Measurements from ENCODE around the gene RANBP9. TPM values are rescaled to one million over a fixed set of nuclear protein-coding genes. Genes with fewer than 3 reads are reported as not detected.

Gene RANBP9
- total RNA-seq, 1 experiment from 2014 or later = 33.0 TPM

DNA sequence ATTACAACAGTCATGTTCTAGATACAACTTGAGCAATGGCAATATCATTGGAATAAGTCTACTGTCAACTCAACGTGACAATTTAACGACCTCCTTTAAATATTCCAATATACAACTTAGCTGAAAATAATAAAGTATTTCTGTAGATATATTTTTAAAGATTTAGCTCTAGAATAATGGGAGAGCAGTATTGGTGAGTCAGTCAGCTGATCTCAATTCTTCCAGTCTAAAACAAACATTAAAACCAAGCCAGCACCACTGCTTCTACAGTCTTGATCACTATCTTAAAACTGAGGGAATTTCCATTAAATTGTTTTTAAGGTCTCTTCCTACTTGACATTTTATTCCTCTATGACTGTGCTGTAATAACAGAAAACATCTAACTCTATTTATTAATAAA is 58.3 kb downstream of the RANBP9 start:
- DNase-seq (ENCODE audit: low read depth) = peak; percentile 7

DNA sequence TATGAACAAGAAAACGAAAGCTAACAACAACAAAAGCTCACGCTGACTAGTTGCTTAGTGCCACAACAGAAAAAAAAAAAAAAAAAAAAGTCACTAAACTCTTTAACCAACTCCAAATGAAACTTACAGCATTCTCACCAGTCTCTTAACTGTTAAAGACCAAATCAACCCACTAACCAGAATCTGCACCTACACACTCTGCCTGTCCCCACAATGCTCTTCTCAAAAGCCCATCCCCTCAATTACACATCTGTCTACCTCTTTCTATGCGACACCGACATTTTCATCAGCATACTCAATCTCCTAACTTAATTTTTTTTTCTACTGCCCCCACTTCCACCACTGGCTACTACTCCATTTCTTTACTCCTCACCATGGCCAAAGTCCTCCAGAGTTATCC is 62.2 kb downstream of the RANBP9 start:
- DNase-seq (ENCODE audit: low read depth) = no peak

DNA sequence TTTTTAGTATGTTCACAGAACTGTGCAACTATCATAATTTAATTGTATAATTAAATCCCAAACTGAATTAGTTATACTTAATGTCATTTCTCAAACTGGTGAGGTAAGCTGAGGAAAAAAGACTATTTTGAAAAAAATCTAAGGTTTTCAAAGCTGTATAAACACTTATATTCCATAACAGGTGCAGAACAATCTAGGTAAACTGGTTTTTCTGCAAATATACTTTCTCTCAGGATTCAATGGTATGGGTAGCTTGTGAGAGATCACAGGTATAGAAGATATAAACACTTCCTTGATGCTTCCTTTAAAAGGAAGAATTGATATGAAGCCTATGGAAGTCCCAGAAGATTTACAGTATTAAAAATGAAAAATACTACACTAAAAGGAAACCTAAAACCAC is 62.8 kb downstream of the RANBP9 start:
- no peak for DNase-seq (ENCODE audit: low read depth)

DNA sequence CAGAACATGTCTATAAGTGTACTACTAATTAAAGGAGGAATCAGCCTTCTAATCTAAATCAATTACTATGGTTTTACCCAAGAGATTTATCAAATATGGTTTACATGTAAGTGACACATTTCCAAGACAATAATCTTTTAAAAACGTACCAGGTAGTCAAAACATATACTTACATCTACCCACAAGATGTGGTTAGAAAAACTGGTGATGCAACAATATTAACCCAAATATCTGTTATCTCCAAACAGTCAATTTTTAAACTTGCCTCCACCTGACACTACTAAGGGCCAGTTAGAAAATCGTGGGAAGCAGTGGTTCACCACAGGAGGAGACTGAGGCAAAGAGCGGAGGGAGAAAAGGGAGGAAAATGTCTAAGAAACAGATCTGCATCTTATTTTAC is 68.5 kb downstream of the RANBP9 start:
- no peak for DNase-seq (ENCODE audit: low read depth)

DNA sequence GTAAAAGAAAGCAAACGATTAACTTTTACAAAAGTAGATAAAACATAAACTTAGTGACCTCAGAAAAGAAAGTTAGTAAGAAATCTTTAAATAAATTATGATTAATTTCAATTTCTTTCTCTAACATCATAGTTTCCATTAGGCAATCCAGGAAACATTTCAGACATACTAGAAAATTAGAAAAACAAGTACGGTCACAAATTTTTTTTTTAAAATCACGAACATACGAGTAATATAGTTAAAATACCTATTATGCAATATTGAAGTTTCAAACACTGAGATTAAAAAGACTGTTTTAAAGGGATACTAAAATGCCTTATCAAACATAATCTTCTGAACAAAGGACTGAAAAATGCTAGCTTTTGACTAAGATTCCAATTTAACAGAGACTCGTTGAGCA is 70.3 kb downstream of the RANBP9 start:
- DNase-seq (ENCODE audit: low read depth) = no peak

DNA sequence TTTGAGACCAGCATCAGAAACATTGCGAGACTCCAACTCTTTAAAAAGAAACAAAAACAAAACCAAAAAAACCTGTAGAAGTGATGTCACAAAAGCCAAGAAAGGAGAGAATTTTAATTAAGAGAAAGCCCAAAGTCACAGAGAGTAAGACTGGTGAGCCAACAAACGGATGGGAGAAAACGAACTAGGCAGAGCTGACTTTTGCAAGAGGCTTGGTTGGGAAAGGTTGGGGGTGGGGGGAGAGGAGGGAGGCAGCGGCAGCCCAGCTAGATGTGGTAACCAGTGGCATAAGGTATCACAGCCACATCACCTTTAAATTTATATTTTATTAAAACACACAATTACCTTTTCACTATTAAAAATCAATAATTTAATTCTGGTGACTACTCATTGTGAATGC is 73.0 kb downstream of the RANBP9 start:
- no peak for DNase-seq (ENCODE audit: low read depth)

DNA sequence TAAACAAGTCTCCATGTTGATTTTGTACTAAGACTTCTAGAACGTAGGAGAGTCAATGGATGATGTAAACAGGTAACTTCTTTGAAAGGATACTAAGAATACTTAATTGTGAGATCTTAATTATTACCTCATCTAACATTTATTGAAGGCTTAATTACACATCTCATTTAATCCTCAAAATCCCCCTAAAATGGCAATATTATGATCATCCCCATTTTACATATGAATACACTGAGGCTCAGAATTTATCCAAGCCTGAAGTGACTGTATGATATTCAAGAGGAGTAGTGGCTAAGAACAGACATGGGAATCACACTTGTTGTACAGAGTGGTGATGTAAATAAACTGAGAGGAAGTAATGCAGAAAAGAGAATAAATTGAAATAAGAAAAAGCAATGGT is 73.6 kb downstream of the RANBP9 start:
- DNase-seq (ENCODE audit: low read depth) = no peak

DNA sequence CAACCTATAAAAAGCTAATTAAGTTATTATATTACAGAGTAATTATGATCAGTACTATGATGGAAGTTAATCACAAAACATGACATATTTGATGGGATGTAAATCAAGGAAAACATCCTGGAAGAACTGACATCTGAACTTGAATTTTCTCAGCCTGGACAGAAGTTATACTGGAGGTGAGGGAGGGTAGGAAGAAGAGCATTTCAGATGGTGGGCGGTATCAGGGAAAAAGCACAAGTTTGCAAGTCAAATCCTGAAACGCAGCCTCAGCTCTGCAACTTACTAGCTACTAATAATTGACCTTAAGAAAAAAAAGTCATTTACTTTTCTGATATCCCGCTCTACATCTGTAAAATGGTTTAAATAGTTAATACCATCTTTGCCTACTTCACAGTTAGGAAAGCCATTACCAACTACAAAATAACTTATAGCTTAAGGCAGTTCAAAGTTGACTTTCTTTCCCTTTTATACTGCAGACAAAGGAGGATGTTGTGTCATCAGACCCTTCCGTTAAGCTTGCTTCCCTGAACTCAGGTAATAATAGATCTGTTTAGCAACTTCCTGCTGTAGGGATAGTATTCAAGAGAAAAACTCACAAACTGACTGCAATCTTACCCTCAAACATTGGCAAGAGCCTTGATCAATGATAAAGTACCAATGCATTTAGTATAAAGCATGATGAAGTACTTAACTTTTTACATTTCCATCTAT is 75.5 kb downstream of the RANBP9 start:
- no peak for DNase-seq (ENCODE audit: low read depth)

DNA sequence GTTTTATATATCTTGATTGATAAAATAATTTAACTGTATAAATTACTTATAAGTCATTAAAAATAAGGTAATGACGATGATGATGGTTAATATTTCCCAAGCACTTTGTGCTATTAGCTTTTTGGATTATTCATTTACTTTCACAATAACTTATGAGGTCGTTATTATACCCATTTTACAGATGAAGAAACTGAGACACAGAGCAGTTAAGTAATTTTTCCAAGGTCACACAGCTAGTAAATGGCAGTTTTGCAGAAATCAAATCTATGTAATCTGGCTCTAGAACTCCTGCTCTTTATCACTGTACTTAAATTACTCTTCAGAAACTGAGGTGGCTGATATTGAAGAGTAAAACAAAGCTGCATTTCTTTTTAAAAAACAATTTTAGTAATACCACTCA is 78.3 kb downstream of the RANBP9 start:
- DNase-seq (ENCODE audit: low read depth) = no peak

DNA sequence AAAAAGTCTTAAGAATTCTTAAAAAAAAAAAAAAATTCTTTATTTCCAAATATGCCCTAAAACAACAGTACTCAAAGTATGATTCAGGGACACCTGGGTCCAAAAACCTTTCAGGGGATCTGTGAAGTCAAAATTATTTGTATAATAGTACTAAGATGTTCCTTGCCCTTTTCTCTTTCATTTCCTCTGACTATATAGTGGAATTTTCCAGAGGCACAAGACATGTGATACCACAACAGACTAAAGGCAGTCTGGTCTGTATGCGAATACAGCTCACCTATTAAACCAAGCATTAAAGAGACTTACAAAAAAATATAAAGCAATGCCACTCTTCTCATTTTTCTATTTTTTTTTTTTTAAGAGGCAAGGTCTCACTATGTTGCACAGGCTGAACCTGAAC is 81.1 kb downstream of the RANBP9 start:
- DNase-seq (ENCODE audit: low read depth) = no peak

DNA sequence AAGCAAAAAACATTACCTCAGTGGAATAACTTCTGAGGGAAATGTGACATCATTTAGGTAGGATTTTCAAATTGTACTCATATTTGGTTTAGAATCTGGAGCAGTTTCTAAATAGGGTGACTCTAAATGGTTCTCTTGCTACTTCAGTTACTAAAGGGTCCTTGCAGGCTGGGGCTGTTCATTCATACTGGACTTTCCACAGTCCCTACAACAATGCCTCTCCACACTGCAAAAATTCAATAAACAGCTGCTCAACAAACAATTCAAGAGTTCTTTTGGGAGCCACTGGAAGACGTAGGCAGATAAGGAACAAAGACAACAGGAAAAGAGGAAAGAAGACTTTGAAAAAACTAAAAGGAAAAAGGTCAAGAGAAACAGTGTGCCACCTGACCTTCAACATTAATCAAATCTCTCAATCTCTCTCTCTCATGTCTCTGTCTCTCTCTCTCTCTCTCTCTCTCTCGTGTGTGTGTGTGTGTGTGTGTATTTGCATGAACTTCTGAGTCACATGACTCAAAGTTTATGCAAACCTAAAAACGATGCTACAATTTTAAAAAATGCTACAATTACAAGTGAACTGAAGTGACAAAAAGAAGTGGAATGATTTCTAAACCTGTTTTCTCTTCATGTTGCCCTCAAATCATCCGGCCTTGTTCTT is 82.0 kb downstream of the RANBP9 start:
- DNase-seq (ENCODE audit: low read depth) = no peak

DNA sequence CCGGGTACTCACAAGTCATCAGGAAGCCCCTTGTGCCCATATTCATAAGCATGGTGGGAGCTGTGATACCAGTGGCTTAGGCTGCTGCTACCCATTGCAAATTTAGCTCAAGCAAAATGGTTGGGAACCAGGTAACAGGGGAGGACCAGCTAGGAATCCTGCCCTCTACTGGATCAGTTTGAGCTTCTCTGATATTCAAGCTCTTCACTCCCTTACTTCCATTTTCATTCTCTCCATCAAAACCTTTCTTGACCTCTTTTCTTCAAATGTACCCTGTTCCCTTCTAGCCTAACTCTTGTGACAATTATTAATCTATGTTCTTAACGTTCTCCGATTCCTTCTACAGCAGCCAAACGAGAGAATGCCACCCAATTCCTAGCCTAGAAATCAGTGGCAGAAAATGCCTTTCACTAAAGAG is 86.8 kb downstream of the RANBP9 start:
- peak; percentile 38 for DNase-seq (ENCODE audit: low read depth)

DNA sequence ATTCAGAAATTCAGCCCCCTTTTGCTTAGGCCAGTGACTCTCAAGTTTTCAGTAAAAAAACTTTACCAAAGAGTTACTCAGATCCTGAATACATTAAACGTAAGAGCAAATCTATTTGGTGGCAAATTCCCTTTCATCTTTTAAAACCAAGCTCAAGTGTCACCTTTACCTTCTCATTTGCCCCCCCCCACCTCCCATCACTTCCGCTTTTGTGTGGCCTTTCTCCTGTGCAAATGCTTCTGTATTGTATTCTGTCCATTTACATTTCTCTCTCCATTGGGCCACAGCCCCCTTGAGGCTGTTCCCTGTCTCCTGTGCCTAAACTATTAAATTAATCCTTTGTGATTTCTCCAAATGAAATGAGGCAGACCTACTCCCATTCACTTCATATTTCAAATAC is 94.6 kb downstream of the RANBP9 start:
- DNase-seq (ENCODE audit: low read depth) = no peak

DNA sequence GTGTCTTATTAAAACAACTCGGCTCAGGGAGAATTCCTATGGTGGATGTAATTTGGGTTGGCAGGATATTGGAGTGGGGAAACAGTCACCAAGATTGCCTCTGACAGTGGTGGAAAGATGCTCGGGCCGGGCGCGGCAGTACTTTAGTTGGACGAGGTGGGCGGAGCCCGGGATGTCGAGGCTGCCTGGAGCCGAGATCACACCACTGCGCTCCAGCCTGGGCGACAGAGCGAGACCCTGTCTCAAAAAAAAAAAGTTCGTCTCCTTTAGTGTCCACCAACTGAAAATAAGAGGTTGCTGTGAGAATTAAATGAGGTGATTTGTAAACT is 95.9 kb downstream of the RANBP9 start:
- peak; percentile 36 for DNase-seq (ENCODE audit: low read depth)

DNA sequence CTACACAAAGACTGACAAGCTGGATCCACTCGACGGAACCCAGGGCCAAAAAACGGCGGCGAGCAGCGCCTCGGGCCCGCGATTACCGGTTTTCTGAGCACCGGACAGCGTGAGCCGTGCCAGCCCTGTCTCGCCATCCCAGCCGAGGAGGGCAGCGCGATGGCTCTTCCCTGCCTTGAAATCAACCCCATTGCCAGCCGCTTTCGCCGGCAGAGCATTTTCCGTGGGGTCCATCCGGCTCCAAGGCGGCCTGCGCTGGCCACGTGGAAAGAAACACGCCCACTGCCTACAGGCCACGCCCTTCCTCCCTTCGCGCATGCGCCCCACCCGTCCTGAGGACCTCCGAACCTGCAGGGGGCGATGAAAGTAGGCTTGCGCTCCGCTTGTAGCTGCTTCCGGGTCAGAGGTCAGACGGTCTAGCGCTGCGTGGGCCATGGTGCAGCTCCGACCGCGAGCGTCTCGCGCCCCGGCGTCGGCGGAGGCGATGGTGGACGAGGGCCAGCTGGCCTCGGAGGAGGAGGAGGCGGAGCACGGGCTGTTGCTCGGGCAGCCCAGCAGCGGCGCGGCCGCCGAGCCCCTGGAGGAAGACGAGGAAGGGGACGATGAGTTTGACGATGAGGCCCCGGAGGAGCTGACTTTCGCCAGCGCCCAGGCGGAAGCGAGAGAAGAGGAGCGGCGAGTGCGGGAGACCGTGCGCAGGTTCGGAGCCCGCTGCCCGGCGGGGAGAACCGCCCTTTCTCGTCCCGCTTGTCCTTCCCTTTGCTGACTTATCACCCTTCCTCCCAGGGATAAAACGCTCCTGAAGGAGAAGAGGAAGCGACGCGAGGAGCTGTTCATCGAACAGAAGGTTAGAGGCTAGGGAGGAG is 96.5 kb downstream of the RANBP9 start, which contains the start of gene NOL7:
Gene NOL7 (plus strand): TSS at position 410 of the 866 bp plus-strand sequence. CDS start 24 bp downstream, at position 434.
- peak; percentile 97 for DNase-seq (ENCODE audit: low read depth)

DNA sequence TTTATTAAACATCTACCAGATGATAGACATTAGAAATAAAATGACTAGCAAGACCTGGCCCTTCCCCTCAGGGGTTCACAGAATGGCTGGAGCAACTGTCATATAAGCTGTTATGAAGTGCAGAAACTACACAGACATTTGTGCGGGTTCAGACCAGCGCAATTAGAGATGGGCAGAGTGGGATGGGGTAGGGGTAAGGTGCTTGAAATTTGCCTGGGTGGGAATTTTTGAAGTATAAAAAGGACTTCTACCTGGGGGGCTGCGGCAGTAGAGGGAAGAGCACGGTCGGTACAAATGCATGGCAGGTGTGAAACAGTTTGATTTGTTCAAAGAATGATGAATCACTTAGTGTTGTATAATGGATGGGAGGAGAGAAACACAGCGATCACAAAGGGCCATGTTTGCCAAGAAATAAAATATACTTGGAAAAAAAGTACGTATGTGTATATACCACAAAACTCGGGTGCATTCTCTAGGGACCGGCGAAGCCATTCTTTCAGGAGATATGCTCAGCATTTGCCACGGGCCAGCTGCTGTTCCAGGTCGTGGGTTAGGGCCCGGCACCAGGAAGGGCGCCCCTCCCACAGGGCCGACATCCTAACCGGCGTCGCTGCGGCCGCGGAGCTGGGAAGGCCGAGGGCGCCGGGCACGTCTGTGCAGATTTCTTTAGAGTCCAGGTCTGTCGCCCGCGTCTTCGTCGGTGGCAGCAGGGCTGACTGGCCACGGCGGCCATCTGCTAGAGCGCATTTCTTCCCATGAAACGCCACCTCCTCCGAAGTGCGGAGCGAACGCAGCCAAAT is 97.3 kb downstream of the RANBP9 start:
- peak; percentile 57 for DNase-seq (ENCODE audit: low read depth)

DNA sequence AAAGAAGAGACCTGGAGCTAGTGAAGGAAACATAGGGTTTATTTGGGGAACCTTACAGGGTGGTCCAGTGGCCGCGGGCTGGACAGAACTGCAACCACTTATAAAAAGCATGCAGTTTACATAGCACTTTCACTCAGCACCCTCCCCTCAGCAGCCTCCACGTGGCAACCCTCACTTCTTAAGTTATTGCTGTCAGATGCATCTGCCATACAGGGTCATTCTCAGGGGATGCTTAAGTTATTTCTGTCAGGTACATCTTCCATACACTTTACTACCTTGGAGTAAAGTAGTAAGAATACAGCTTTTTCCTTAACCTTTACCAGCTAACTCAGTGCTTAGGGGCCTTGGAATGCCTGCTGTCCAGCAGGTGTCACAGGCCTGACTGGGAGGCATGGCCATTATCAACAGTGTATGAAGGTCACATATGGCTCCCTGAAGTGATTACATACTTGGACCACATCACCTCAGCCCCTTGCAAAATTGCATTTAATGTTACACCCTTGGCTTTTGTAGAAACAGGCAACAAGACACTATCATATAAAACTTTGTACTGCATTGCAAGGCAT is 98.5 kb downstream of the RANBP9 start:
- DNase-seq (ENCODE audit: low read depth) = no peak

DNA sequence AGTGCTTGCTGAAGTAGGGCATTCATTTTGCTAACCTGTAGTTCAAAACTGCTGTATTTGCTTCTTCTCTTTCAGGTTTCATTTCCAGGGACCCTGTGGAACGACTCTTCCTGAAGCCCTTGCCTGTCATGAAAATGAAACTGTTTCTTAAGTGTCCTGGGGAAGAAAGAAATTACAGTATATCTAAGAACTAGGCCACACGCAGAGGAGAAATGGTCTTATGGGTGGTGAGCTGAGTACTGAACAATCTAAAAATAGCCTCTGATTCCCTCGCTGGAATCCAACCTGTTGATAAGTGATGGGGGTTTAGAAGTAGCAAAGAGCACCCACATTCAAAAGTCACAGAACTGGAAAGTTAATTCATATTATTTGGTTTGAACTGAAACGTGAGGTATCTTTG is 99.9 kb downstream of the RANBP9 start:
- DNase-seq (ENCODE audit: low read depth) = peak; percentile 4

DNA sequence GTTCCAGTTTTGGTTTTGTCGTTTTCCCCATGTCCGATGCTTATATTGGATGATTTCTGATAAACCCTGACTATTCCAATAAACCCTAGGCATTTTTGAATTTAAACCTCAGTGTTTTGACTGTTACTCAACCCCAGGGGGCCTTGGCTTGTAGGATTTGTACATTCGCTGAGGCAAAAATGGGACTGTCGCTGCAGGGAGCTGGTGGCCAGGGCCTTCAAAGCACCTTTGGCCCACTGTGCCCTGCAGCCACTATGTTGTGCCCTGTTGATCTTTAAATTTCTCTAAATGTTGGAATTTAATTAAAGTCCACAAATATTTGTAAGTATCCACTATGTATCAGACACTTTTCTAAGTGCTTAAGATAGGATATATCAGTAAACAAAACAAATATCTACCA is 106.0 kb downstream of the RANBP9 start:
- no peak for DNase-seq (ENCODE audit: low read depth)

DNA sequence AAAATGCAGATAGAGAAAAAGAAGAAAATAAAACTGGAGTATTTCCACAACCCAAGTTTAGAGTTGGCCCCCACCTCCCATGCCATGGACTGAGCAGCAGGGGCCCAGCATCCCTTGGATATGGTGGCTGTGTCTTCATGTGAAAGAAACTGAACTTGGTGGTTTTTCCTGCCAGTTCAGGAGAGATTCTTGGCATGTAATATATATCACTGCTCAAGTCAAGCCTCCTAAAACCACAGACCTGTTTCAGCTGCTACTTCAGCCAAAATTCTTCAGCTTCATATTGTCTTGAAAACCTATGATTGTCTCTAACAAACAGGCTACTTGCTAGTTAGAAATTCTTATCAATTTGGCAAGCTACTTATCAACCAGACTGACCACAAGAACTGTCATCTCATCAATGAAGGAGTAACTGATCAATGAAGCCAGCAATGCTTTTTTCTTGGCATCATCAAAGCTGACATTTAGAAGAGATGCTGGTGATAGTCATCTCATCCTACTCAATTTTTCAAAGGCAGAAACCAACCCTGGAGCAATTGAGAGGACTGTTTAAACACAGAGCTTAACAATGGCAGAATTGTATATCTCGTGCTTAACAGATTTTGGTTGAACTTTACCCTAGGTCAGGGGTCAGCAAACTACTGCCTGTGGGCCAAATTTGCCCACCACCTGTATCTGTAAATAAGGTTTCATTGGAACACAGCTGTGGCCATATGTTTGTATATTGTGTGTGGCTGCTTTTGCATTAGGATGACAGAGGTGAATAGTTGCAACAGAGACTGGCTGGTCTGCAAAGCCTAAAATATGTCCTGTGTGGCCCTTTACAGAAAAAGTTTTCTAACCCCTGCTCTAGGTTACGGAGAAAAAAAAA is 106.9 kb downstream of the RANBP9 start:
- no peak for DNase-seq (ENCODE audit: low read depth)

DNA sequence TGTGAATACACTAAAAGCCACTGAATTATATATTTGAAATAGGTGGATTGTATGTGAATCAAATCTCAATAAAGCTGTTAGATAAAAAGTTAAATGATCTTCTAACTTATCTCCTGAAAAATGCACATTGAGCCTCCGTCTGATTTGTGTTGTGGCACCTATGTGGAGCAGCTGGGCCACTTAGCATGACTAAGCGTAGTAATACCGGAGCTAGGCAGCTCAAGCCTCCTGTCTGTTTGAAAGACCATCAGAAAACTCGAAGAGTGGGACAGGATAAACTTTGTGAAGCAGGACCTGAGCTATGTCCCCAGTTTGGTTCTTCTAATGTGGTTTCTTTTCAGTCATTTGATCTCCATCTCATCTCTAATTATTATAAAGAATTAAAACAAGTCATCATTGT is 107.5 kb downstream of the RANBP9 start:
- DNase-seq (ENCODE audit: low read depth) = no peak
